Neural cell (in vitro differentiated cells): ENCODE measurements around the gene DNASE1L2. TPM values are rescaled to one million over a fixed set of nuclear protein-coding genes. Genes with fewer than 3 reads are reported as not detected.

ENCODE experiments used
- H2AFZ ChIP-seq: fragments of 200-600, 300-800 bp; sonication (generic), shearing (Covaris generic); 2 replicates; pipeline ENCODE4 v1.6.0; 2014; ENCODE audit warnings: low read depth, mild to moderate bottlenecking, antibody characterized with exemption, low read length, moderate library complexity
- H3F3A ChIP-seq: fragments of 200-600 bp; shearing (Covaris generic); 2 replicates; pipeline ENCODE4 v1.6.1; 2016; ENCODE audit warnings: mild to moderate bottlenecking, moderate library complexity, mixed read lengths, antibody characterized with exemption, low read length; ENCODE audit not compliant: insufficient read depth, poor library complexity, severe bottlenecking
- H3K27ac ChIP-seq: fragments of 200-600, 300-800 bp; sonication (generic), shearing (Covaris generic); 2 replicates; pipeline ENCODE4 v1.5.1; 2014; ENCODE audit warnings: mild to moderate bottlenecking, low read length, moderate library complexity
- H3K27me3 ChIP-seq: fragments of 300-800, 200-600 bp; sonication (generic), shearing (Covaris generic); 2 replicates; pipeline ENCODE4 v1.6.0; 2014; ENCODE audit warnings: mild to moderate bottlenecking, low read depth, low read length, moderate library complexity; ENCODE audit not compliant: insufficient read depth
- H3K36me3 ChIP-seq: fragments of 300-800, 200-600 bp; sonication (generic), shearing (Covaris generic); 2 replicates; pipeline ENCODE4 v1.5.1; 2014; ENCODE audit warnings: mild to moderate bottlenecking, antibody characterized with exemption, low read length, moderate library complexity; ENCODE audit not compliant: insufficient read depth
- H3K4me2 ChIP-seq: fragments of 300-800, 200-600 bp; sonication (generic), shearing (Covaris generic); 2 replicates; pipeline ENCODE4 v1.6.0; 2014; ENCODE audit warnings: mild to moderate bottlenecking, low read length
- H3K4me3 ChIP-seq: fragments of 300-800, 200-600 bp; sonication (generic), shearing (Covaris generic); 2 replicates; pipeline ENCODE4 v1.5.1; 2014; ENCODE audit warnings: mild to moderate bottlenecking, low read length, moderate library complexity
- H3K79me2 ChIP-seq: fragments of 200-600 bp; shearing (Covaris generic); replicated peaks from 2 replicates; pipeline ENCODE4 v1.6.0; 2014; ENCODE audit warnings: mild to moderate bottlenecking, low read length, moderate library complexity; ENCODE audit not compliant: insufficient read depth
- H3K9ac ChIP-seq: fragments of 300-800, 200-600 bp; sonication (generic), shearing (Covaris generic); 2 replicates; pipeline ENCODE4 v1.6.1; 2016; ENCODE audit warnings: mild to moderate bottlenecking, low read length, mixed read lengths
- H3K9me2 ChIP-seq: fragments of 200-600 bp; shearing (Covaris generic); 2 replicates; pipeline ENCODE4 v1.6.1; 2016; ENCODE audit warnings: mild to moderate bottlenecking, low read length, mixed read lengths; ENCODE audit not compliant: insufficient read depth
- H3K9me3 ChIP-seq: fragments of 200-600, 300-800 bp; sonication (generic), shearing (Covaris generic); 2 replicates; pipeline ENCODE4 v1.6.1; 2016; ENCODE audit warnings: mild to moderate bottlenecking, mixed run types, low read length, moderate library complexity, mixed read lengths
- H4K20me1 ChIP-seq: fragments of 200-600 bp; shearing (Covaris generic); 2 replicates; pipeline ENCODE4 v1.6.1; 2016; ENCODE audit warnings: mild to moderate bottlenecking, mixed run types; ENCODE audit not compliant: insufficient read depth
- EP300 ChIP-seq: fragments of 450-650 bp; conservative IDR thresholded peaks from 2 replicates; pipeline ENCODE4 v1.6.1; 2014; ENCODE audit warnings: antibody characterized with exemption, mild to moderate bottlenecking, moderate library complexity; ENCODE audit not compliant: poor library complexity, severe bottlenecking
- EZH2 ChIP-seq: fragments of 200-600, 300-800 bp; shearing (Covaris generic), sonication (generic); IDR thresholded peaks from 2 replicates; pipeline ENCODE4 v1.6.1; 2014; ENCODE audit warnings: antibody characterized with exemption, low read length, borderline replicate concordance, mild to moderate bottlenecking; ENCODE audit not compliant: insufficient read depth, poor library complexity, severe bottlenecking
- MXI1 ChIP-seq: fragments of 450-650 bp; conservative IDR thresholded peaks from 2 replicates; pipeline ENCODE4 v1.6.1; 2014; ENCODE audit warnings: antibody characterized with exemption, mild to moderate bottlenecking; ENCODE audit not compliant: poor library complexity, severe bottlenecking
- POLR2AphosphoS5 ChIP-seq: IDR thresholded peaks from 2 replicates; pipeline ENCODE4 v1.6.1; 2012
- RAD21 ChIP-seq: fragments of 450-650 bp; conservative IDR thresholded peaks from 2 replicates; pipeline ENCODE4 v1.6.1; 2014; ENCODE audit warnings: antibody characterized with exemption, mild to moderate bottlenecking, moderate library complexity
- SMC3 ChIP-seq: fragments of 450-650 bp; conservative IDR thresholded peaks from 2 replicates; pipeline ENCODE4 v1.6.1; 2014; ENCODE audit warnings: antibody characterized with exemption, mild to moderate bottlenecking, moderate library complexity; ENCODE audit not compliant: poor library complexity
- TAF1 ChIP-seq: IDR thresholded peaks from 2 replicates; pipeline ENCODE4 v1.6.1; 2012; ENCODE audit warnings: low read depth
- polyA plus RNA-seq: library from polyadenylated mRNA; depleted of rRNA; stranded (reverse); fragments of >200 nt; gene quantifications from 2 replicates; pipeline ENCODE4 v1.2.3, GENCODE V29; 2014
- TF ChIP-seq, protein P1 (sequence below): IDR thresholded peaks from 2 replicates; pipeline ENCODE4 v1.6.1; 2012; ENCODE audit warnings: borderline replicate concordance
- TF ChIP-seq, protein P2 (sequence below): fragments of 450-650 bp; IDR thresholded peaks from 2 replicates; pipeline ENCODE4 v1.5.1; 2014; ENCODE audit warnings: antibody characterized with exemption, mild to moderate bottlenecking, moderate library complexity; ENCODE audit not compliant: poor library complexity, severe bottlenecking

The DNASE1L2 gene
- polyA plus RNA-seq, 1 donor from 2014 or later: 10.2 TPM

DNA sequence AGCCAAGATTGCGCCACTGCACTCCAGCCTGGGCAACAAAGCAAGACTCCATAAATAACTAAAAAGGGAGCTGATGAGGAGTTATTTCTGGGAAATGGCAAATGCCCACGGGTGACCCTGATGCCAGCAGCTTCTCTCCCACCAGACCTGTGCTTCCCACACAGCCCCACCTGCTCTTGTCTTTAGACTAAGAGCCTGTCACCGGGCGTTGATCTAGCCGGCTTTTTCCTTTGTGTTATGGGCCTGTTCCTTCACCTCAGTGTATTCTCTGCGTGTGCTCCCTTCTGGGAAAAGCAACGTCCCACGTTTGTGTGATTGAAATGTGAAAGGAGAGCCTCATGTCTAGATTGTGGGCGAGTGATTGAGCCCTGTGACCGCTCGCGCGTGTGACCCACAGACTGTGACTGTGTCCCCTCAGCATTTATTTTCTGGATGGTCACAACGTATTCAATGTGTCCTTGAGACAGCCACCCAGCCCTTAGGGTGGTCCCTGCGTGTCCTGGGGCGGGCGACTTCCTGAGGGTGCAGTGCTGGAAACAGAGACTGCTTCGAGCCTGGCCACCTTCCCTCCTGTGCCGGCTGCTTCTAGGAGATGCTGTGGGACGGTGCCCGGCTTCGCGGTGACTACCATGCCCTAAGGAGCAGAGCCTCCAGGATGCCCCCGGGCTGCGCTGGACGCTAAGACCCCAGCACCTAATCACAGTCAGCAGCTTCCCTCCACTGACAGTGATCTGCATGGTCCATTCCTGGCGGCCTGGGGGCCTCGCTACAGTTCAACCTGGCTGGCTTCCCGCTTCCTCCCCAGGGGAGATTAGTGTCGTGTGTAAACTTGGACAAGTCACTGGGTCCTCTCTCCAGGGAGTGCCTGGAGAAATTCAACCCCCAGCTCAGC, 39.5 kb downstream of the DNASE1L2 start:
- H3K27ac ChIP-seq: no peak overlapping the region
- H3K9me3 ChIP-seq: no peaks in the 10 kb centered on the region
- TF ChIP-seq EZH2: no peak
- TF ChIP-seq SMC3: no peak
- no peak for TF ChIP-seq RAD21
- TF ChIP-seq, protein P1, sequence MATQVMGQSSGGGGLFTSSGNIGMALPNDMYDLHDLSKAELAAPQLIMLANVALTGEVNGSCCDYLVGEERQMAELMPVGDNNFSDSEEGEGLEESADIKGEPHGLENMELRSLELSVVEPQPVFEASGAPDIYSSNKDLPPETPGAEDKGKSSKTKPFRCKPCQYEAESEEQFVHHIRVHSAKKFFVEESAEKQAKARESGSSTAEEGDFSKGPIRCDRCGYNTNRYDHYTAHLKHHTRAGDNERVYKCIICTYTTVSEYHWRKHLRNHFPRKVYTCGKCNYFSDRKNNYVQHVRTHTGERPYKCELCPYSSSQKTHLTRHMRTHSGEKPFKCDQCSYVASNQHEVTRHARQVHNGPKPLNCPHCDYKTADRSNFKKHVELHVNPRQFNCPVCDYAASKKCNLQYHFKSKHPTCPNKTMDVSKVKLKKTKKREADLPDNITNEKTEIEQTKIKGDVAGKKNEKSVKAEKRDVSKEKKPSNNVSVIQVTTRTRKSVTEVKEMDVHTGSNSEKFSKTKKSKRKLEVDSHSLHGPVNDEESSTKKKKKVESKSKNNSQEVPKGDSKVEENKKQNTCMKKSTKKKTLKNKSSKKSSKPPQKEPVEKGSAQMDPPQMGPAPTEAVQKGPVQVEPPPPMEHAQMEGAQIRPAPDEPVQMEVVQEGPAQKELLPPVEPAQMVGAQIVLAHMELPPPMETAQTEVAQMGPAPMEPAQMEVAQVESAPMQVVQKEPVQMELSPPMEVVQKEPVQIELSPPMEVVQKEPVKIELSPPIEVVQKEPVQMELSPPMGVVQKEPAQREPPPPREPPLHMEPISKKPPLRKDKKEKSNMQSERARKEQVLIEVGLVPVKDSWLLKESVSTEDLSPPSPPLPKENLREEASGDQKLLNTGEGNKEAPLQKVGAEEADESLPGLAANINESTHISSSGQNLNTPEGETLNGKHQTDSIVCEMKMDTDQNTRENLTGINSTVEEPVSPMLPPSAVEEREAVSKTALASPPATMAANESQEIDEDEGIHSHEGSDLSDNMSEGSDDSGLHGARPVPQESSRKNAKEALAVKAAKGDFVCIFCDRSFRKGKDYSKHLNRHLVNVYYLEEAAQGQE: no peak
- TF ChIP-seq, protein P2, sequence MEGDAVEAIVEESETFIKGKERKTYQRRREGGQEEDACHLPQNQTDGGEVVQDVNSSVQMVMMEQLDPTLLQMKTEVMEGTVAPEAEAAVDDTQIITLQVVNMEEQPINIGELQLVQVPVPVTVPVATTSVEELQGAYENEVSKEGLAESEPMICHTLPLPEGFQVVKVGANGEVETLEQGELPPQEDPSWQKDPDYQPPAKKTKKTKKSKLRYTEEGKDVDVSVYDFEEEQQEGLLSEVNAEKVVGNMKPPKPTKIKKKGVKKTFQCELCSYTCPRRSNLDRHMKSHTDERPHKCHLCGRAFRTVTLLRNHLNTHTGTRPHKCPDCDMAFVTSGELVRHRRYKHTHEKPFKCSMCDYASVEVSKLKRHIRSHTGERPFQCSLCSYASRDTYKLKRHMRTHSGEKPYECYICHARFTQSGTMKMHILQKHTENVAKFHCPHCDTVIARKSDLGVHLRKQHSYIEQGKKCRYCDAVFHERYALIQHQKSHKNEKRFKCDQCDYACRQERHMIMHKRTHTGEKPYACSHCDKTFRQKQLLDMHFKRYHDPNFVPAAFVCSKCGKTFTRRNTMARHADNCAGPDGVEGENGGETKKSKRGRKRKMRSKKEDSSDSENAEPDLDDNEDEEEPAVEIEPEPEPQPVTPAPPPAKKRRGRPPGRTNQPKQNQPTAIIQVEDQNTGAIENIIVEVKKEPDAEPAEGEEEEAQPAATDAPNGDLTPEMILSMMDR: no peak
- no peaks in the 10 kb centered on the region for H3F3A ChIP-seq
- no peaks in the 10 kb centered on the region for H3K9me2 ChIP-seq
- H4K20me1 ChIP-seq: no peaks in the 10 kb centered on the region
- no peak overlapping the region for H3K4me3 ChIP-seq
- H3K79me2 ChIP-seq: no peaks in the 10 kb centered on the region
- H3K27me3 ChIP-seq: no peaks in the 10 kb centered on the region
- no peak overlapping the region for H3K9ac ChIP-seq
- no peaks in the 10 kb centered on the region for H3K36me3 ChIP-seq
- H2AFZ ChIP-seq: no peak overlapping the region
- no peak overlapping the region for H3K4me2 ChIP-seq

DNA sequence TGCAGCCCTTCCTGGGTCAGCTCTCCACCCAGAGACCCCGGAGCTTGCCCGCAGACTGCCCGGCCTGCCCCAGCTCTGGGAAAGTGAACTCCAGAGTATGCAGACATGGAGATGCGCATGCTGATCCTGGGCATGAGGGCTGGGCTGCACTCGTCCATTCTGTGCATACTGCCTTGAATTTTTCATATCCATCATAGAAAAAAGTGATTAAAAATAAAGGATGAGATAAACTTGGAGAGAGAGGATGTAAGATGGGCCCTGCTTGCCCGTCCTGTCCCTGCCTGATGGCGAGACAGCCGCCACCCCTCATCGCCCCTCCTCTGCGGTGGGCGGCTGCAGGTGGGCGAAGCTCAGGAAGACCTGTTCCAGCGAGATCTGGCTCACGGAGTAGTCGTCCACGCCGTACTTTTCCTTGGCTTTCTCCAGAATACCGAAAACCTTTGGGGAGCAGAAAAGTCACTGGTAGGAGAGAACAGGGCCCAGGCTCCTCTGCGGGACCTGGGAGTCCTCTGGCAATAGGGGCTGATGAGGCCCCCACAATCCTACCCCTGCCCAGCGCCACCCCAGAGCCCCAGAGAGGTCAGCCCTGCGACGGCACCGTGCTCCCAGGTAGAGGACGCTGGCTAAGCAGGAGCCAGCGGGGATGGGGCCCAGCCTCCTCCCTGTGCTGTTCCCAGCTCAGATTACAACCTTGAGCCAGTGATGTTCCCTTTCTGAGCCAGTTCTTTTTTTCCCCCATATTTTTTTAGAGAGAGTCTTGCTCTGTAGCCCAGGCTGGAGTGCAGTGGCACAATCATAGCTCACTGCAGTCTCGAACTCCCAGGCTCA, 40.3 kb downstream of the DNASE1L2 start:
- no peak for TF ChIP-seq MXI1
- TF ChIP-seq, protein P1: no peak
- no peak for TF ChIP-seq POLR2AphosphoS5
- TF ChIP-seq TAF1: no peak
- TF ChIP-seq, protein P2: no peak
- TF ChIP-seq RAD21: no peak
- TF ChIP-seq EP300: no peak
- TF ChIP-seq SMC3: no peak
- TF ChIP-seq EZH2: no peak
- Histone ChIP-seq H3K36me3 (no peaks in the 10 kb centered on the region), H4K20me1 (no peaks in the 10 kb centered on the region), H3K27me3 (no peaks in the 10 kb centered on the region), H3K9ac (no peak overlapping the region), H3K9me3 (no peaks in the 10 kb centered on the region), H3F3A (no peaks in the 10 kb centered on the region), H3K27ac (no peak overlapping the region), H3K4me3 (no peak overlapping the region), H3K4me2 (no peak overlapping the region), H3K79me2 (no peaks in the 10 kb centered on the region), H2AFZ (no peak overlapping the region), H3K9me2 (no peaks in the 10 kb centered on the region)
